ENCODE data around the gene ADM.

The ADM gene

DNA sequence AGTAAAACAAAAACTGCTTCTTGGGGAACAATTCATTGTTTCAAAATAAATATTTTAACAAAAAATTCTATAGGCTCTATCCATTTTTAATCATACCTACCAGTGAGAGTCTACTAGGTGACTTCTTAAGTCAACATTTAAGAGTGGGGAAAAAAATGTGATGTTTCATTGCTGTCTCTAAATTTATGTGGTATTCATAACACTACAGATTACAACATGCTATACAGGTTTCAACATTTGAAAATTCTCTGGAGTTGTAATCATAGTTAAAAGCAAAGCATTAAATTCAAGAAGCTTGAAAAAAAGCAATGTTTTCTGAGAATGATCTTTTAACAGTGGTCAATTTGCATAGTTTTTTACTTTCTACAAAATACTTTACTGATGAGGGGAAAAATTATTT lies 29.2 kb upstream of the ADM start:
- no peak overlapping the region for H3K4me3 ChIP-seq (ENCODE audit: low read depth, low read length)

DNA sequence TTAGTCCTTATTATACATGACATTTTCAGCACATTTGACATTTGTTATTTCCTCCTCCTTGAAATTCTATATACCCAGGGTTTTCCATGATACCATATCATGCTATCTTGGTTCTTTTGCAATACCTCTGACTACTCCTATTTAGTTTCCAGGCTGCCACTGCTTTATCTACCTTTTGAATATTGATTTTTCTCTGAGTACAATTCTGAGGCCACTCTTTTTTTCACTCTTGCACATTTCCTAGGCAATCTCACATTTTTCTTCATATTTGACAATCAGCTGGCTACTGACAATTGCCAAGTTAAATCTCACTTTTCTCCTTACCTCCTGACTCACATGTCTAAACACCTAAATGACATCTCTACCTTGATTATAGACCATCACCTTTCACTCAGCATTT lies 22.8 kb upstream of the ADM start:
- no peak overlapping the region for H4K12ac ChIP-seq (ENCODE audit: low read depth, low read length)
- no peak overlapping the region for H3K27ac ChIP-seq (ENCODE audit: low read depth, low read length)
- no peak overlapping the region for H3K9ac ChIP-seq (ENCODE audit: low read length)
- H3K4ac ChIP-seq (ENCODE audit: low read depth, low read length) = no peak overlapping the region
- H3K23ac ChIP-seq (ENCODE audit: low read length) = no peak overlapping the region
- no peak overlapping the region for H3K4me3 ChIP-seq (ENCODE audit: low read depth, low read length)
- no peak overlapping the region for H2AFZ ChIP-seq (ENCODE audit: insufficient read depth, low read length, poor library complexity)
- DNase-seq = no peak
- no peak overlapping the region for H3K4me2 ChIP-seq (ENCODE audit: low read length)
- no peaks in the 10 kb centered on the region for H3K9me3 ChIP-seq (ENCODE audit: insufficient read depth, low read depth, low read length)
- H3K79me1 ChIP-seq (ENCODE audit: low read length) = no peaks in the 10 kb centered on the region
- no peak overlapping the region for H3K14ac ChIP-seq (ENCODE audit: low read length)
- H2AK5ac ChIP-seq (ENCODE audit: low read length) = no peak overlapping the region
- no peaks in the 10 kb centered on the region for H3K79me2 ChIP-seq (ENCODE audit: control insufficient read depth, insufficient read depth, low read length, poor library complexity)
- H3K36me3 ChIP-seq (ENCODE audit: control insufficient read depth in 1 of 2, insufficient read depth in 2 of 2, low read length in 2 of 2) = no peaks in the 10 kb centered on the region
- no peak overlapping the region for H2BK5ac ChIP-seq (ENCODE audit: low read depth, low read length, poor library complexity)
- no peaks in the 10 kb centered on the region for H3K4me1 ChIP-seq (ENCODE audit: control insufficient read depth in 1 of 2, insufficient read depth in 2 of 2, low read length in 2 of 2)
- H2BK120ac ChIP-seq (ENCODE audit: insufficient read depth, low read length, poor library complexity) = no peak overlapping the region
- no peak overlapping the region for H2BK12ac ChIP-seq (ENCODE audit: low read length)
- H3K18ac ChIP-seq (ENCODE audit: low read length) = no peak overlapping the region
- no peak overlapping the region for H4K91ac ChIP-seq (ENCODE audit: low read depth, low read length)
- H4K8ac ChIP-seq (ENCODE audit: low read depth, low read length) = no peak overlapping the region
- H3K27me3 ChIP-seq (ENCODE audit: insufficient read depth, low read length) = no peaks in the 10 kb centered on the region

More for the DNA sequence above, 29.2 kb upstream of the ADM start:
- Histone ChIP-seq H2AFZ (ENCODE audit: insufficient read depth, low read length, poor library complexity) (no peak overlapping the region), H4K91ac (ENCODE audit: low read depth, low read length) (no peak overlapping the region), H3K23ac (ENCODE audit: low read length) (no peak overlapping the region), H3K4ac (ENCODE audit: low read depth, low read length) (no peak overlapping the region), H3K18ac (ENCODE audit: low read length) (no peak overlapping the region), H3K79me1 (ENCODE audit: low read length) (no peaks in the 10 kb centered on the region), H3K9me3 (ENCODE audit: insufficient read depth, low read depth, low read length) (no peaks in the 10 kb centered on the region), H2BK12ac (ENCODE audit: low read length) (no peak overlapping the region), H2BK5ac (ENCODE audit: low read depth, low read length, poor library complexity) (no peak overlapping the region), H3K4me2 (ENCODE audit: low read length) (no peak overlapping the region), H3K27me3 (ENCODE audit: insufficient read depth, low read length) (no peaks in the 10 kb centered on the region), H3K9ac (ENCODE audit: low read length) (no peak overlapping the region), H2AK5ac (ENCODE audit: low read length) (no peak overlapping the region), H3K36me3 (ENCODE audit: control insufficient read depth in 1 of 2, insufficient read depth in 2 of 2, low read length in 2 of 2) (no peaks in the 10 kb centered on the region), H3K79me2 (ENCODE audit: control insufficient read depth, insufficient read depth, low read length, poor library complexity) (no peaks in the 10 kb centered on the region), H2BK120ac (ENCODE audit: insufficient read depth, low read length, poor library complexity) (no peak overlapping the region), H3K14ac (ENCODE audit: low read length) (no peak overlapping the region), H3K27ac (ENCODE audit: low read depth, low read length) (no peak overlapping the region), H4K8ac (ENCODE audit: low read depth, low read length) (no peak overlapping the region), H3K4me1 (ENCODE audit: control insufficient read depth in 1 of 2, insufficient read depth in 2 of 2, low read length in 2 of 2) (no peaks in the 10 kb centered on the region), H4K12ac (ENCODE audit: low read depth, low read length) (no peak overlapping the region)
- peak in 1 of 2 donors; percentile 63 for DNase-seq

DNA sequence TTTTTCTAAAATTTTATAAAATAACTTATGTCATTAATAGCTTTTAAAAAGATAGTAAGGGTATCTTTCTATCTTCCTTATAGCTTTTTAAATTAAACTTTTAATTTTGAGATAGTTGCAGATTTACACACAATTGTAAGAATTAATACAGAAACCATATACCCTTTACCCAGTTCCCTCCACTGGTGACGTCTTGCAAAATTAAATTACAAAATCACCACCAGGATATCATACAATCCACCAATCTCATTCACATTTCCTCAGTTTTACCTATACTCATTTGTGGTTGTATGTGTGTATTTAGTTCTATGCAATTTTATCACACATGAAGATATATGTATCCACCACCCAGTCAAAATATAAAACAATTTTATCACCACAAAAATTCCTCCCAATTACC lies 20.9 kb upstream of the ADM start:
- H2BK5ac ChIP-seq (ENCODE audit: low read depth, low read length, poor library complexity) = no peak overlapping the region
- H3K18ac ChIP-seq (ENCODE audit: low read length) = no peak overlapping the region
- no peak overlapping the region for H3K23ac ChIP-seq (ENCODE audit: low read length)
- no peak overlapping the region for H2BK120ac ChIP-seq (ENCODE audit: insufficient read depth, low read length, poor library complexity)
- H4K91ac ChIP-seq (ENCODE audit: low read depth, low read length) = no peak overlapping the region
- H3K79me2 ChIP-seq (ENCODE audit: control insufficient read depth, insufficient read depth, low read length, poor library complexity) = peaks cover 4% of the 10 kb centered on the region
- H3K27me3 ChIP-seq (ENCODE audit: insufficient read depth, low read length) = no peaks in the 10 kb centered on the region
- DNase-seq = no peak
- no peak overlapping the region for H4K8ac ChIP-seq (ENCODE audit: low read depth, low read length)
- H2AK5ac ChIP-seq (ENCODE audit: low read length) = no peak overlapping the region
- H3K4ac ChIP-seq (ENCODE audit: low read depth, low read length) = no peak overlapping the region
- no peak overlapping the region for H4K12ac ChIP-seq (ENCODE audit: low read depth, low read length)
- peaks cover 0 to 4% of the 10 kb centered on the region in 2 experiments for H3K36me3 ChIP-seq (ENCODE audit: control insufficient read depth in 1 of 2, insufficient read depth in 2 of 2, low read length in 2 of 2)
- no peaks in the 10 kb centered on the region for H3K9me3 ChIP-seq (ENCODE audit: insufficient read depth, low read depth, low read length)
- H3K79me1 ChIP-seq (ENCODE audit: low read length) = no peaks in the 10 kb centered on the region
- no peak overlapping the region for H3K9ac ChIP-seq (ENCODE audit: low read length)
- no peak overlapping the region for H3K27ac ChIP-seq (ENCODE audit: low read depth, low read length)
- H3K4me1 ChIP-seq (ENCODE audit: control insufficient read depth in 1 of 2, insufficient read depth in 2 of 2, low read length in 2 of 2) = peaks cover 0 to 2% of the 10 kb centered on the region in 2 experiments
- no peak overlapping the region for H3K14ac ChIP-seq (ENCODE audit: low read length)
- no peak overlapping the region for H3K4me3 ChIP-seq (ENCODE audit: low read depth, low read length)
- H3K4me2 ChIP-seq (ENCODE audit: low read length) = no peak overlapping the region
- no peak overlapping the region for H2BK12ac ChIP-seq (ENCODE audit: low read length)
- no peak overlapping the region for H2AFZ ChIP-seq (ENCODE audit: insufficient read depth, low read length, poor library complexity)
- no CpG with 5 or more reads among the region's 1 CpG for WGBS (ENCODE audit: extremely low coverage, insufficient coverage, insufficient read length)

DNA sequence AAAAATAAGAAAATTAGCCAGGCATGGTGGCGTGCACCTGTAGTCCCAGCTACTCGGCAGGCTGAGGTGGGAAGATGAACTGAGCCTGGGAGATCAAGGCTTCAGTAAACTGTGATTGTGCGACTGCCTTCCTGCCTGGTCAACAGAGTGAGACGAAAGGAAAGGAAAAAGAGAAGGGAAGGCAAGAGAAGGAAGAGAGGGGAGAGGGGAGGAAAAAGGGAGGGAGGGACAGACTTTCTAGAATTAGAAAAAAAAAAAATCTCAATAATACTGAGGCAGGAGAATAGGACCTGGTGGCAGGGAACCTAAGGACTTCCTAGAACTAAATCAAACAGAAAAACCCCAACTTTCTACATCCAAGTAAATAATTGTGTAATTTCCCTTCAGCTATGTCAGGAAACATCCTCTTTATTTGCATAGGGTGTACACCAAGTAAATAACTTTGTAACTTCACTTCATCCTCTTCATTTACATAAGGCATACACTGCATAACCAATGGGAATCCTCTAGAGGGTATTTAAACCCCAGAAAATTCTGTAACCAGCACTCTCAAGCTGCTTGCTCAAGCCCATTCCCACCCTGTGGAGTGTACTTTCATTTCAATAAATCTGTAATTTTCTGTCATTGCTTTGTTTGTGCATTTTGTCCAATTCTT lies 19.6 kb upstream of the ADM start:
- peaks cover 3% of the 10 kb centered on the region for H3K79me1 ChIP-seq (ENCODE audit: low read length)
- H4K12ac ChIP-seq (ENCODE audit: low read depth, low read length) = no peak overlapping the region
- no peak overlapping the region for H3K4me3 ChIP-seq (ENCODE audit: low read depth, low read length)
- H4K91ac ChIP-seq (ENCODE audit: low read depth, low read length) = no peak overlapping the region
- WGBS (ENCODE audit: extremely low coverage, insufficient coverage, insufficient read length) = no CpG with 5 or more reads among the region's 4 CpGs
- H3K18ac ChIP-seq (ENCODE audit: low read length) = no peak overlapping the region
- no peak overlapping the region for H3K27ac ChIP-seq (ENCODE audit: low read depth, low read length)
- H2BK120ac ChIP-seq (ENCODE audit: insufficient read depth, low read length, poor library complexity) = no peak overlapping the region
- H2BK12ac ChIP-seq (ENCODE audit: low read length) = no peak overlapping the region
- no peaks in the 10 kb centered on the region for H3K27me3 ChIP-seq (ENCODE audit: insufficient read depth, low read length)
- H3K79me2 ChIP-seq (ENCODE audit: control insufficient read depth, insufficient read depth, low read length, poor library complexity) = peaks cover 4% of the 10 kb centered on the region
- H3K9ac ChIP-seq (ENCODE audit: low read length) = no peak overlapping the region
- H3K4ac ChIP-seq (ENCODE audit: low read depth, low read length) = no peak overlapping the region
- no peaks in the 10 kb centered on the region for H3K9me3 ChIP-seq (ENCODE audit: insufficient read depth, low read depth, low read length)
- no peak overlapping the region for H3K23ac ChIP-seq (ENCODE audit: low read length)
- peaks cover 0 to 4% of the 10 kb centered on the region in 2 experiments for H3K36me3 ChIP-seq (ENCODE audit: control insufficient read depth in 1 of 2, insufficient read depth in 2 of 2, low read length in 2 of 2)
- H3K14ac ChIP-seq (ENCODE audit: low read length) = no peak overlapping the region
- no peak overlapping the region for H2BK5ac ChIP-seq (ENCODE audit: low read depth, low read length, poor library complexity)
- H3K4me2 ChIP-seq (ENCODE audit: low read length) = no peak overlapping the region
- H2AK5ac ChIP-seq (ENCODE audit: low read length) = no peak overlapping the region
- no peak for DNase-seq
- peaks cover 0 to 2% of the 10 kb centered on the region in 2 experiments for H3K4me1 ChIP-seq (ENCODE audit: control insufficient read depth in 1 of 2, insufficient read depth in 2 of 2, low read length in 2 of 2)
- H2AFZ ChIP-seq (ENCODE audit: insufficient read depth, low read length, poor library complexity) = no peak overlapping the region
- no peak overlapping the region for H4K8ac ChIP-seq (ENCODE audit: low read depth, low read length)

Measured in trophoblast cell (in vitro differentiated cells and primary cell).